ENCODE measurements around the gene CELA2A.

GRCh38 chr1:15442119-15442518 lies 14.4 kb upstream of the CELA2A start:
- TF ChIP-seq EZH2 (IDR thresholded peaks at IDR 0.05; ENCODE audit: low read length, unreplicated experiment) = no peak
- TF ChIP-seq CTCF (conservative IDR thresholded peaks at IDR 0.05; ENCODE audit: low read depth, low read length) = no peak

All from PC-3 (cell line).